NT2/D1 (cell line): ENCODE measurements around the gene TLX2.

Source experiments
- DNase-seq: peaks from one replicate; pipeline ENCODE4 v3.0.0-alpha.2; 2011; ENCODE audit warnings: low read depth, low spot score
- H3K27me3 ChIP-seq: 2 replicates; pipeline ENCODE4 v1.6.0; 2011; ENCODE audit warnings: mild to moderate bottlenecking; ENCODE audit not compliant: insufficient read length, insufficient read depth
- H3K36me3 ChIP-seq: 2 replicates; pipeline ENCODE4 v1.6.1; 2011; ENCODE audit warnings: mild to moderate bottlenecking, low read length, mixed read lengths; ENCODE audit not compliant: insufficient read depth, insufficient read length
- H3K4me1 ChIP-seq: 2 replicates; pipeline ENCODE4 v1.5.1; 2011; ENCODE audit not compliant: insufficient read depth, insufficient read length
- H3K4me3 ChIP-seq: 2 replicates; pipeline ENCODE4 v1.5.1; 2011; ENCODE audit warnings: low read depth; ENCODE audit not compliant: insufficient read length
- H3K9ac ChIP-seq: 2 replicates; pipeline ENCODE4 v1.6.0; 2011; ENCODE audit warnings: low read depth; ENCODE audit not compliant: insufficient read length
- H3K9me3 ChIP-seq: 2 replicates; pipeline ENCODE4 v1.5.1; 2011; ENCODE audit warnings: mild to moderate bottlenecking, low read length; ENCODE audit not compliant: insufficient read depth
- SUZ12 ChIP-seq: IDR thresholded peaks from 2 replicates; pipeline ENCODE4 v1.6.1; 2011; ENCODE audit not compliant: insufficient read length, insufficient read depth; ENCODE audit errors: extremely low read depth
- YY1 ChIP-seq: IDR thresholded peaks from 2 replicates; pipeline ENCODE4 v1.6.1; 2011; ENCODE audit not compliant: insufficient read length, insufficient read depth
- ZNF274 ChIP-seq: IDR thresholded peaks from 2 replicates; pipeline ENCODE4 v1.6.1; 2011; ENCODE audit warnings: mild to moderate bottlenecking, low read depth, low read length

Gene TLX2

GRCh38 chr2:74491648-74492544, 22.4 kb upstream of the TLX2 start:
- no peaks in the 10 kb centered on the region for H3K9me3 ChIP-seq
- H3K9ac ChIP-seq, result no peak overlapping the region
- H3K36me3 ChIP-seq, result peaks cover 49% of the 10 kb centered on the region
- no peak overlapping the region for H3K4me3 ChIP-seq
- no peaks in the 10 kb centered on the region for H3K4me1 ChIP-seq
- no peak for TF ChIP-seq SUZ12
- no peak for TF ChIP-seq YY1
- no peak for TF ChIP-seq ZNF274
- H3K27me3 ChIP-seq, result peaks cover 17% of the 10 kb centered on the region
- DNase-seq, result no peak

GRCh38 chr2:74493546-74493945, 20.7 kb upstream of the TLX2 start:
- peaks cover 5% of the 10 kb centered on the region for H3K4me1 ChIP-seq
- TF ChIP-seq ZNF274 (no peak), YY1 (no peak), SUZ12 (no peak)
- H3K27me3 ChIP-seq, result peaks cover 34% of the 10 kb centered on the region
- no peaks in the 10 kb centered on the region for H3K9me3 ChIP-seq
- H3K9ac ChIP-seq, result no peak overlapping the region
- DNase-seq, result no peak
- no peak overlapping the region for H3K4me3 ChIP-seq
- H3K36me3 ChIP-seq, result peaks cover 49% of the 10 kb centered on the region

GRCh38 chr2:74495440-74495839, 18.8 kb upstream of the TLX2 start:
- no peak for DNase-seq
- Histone ChIP-seq H3K9ac (no peak overlapping the region), H3K9me3 (no peaks in the 10 kb centered on the region), H3K36me3 (peaks cover 41% of the 10 kb centered on the region), H3K4me3 (no peak overlapping the region), H3K4me1 (peaks cover 10% of the 10 kb centered on the region), H3K27me3 (peaks cover 53% of the 10 kb centered on the region)
- TF ChIP-seq ZNF274, result no peak
- no peak for TF ChIP-seq SUZ12
- no peak for TF ChIP-seq YY1

- Histone ChIP-seq H3K9me3 (no peaks in the 10 kb centered on the region), H3K36me3 (peaks cover 23% of the 10 kb centered on the region), H3K9ac (peak overlapping the region; percentile 74), H3K4me3 (no peak overlapping the region), H3K27me3 (peaks cover 70% of the 10 kb centered on the region), H3K4me1 (peaks cover 23% of the 10 kb centered on the region)
- DNase-seq, result no peak
- TF ChIP-seq ZNF274 (no peak), YY1 (no peak), SUZ12 (no peak)
Observed at GRCh38 chr2:74496997-74497776, 17.1 kb upstream of the TLX2 start.

GRCh38 chr2:74497777-74498499, 16.3 kb upstream of the TLX2 start:
- peak overlapping the region; percentile 39 for H3K4me3 ChIP-seq

GRCh38 chr2:74498500-74499266, 15.6 kb upstream of the TLX2 start:
- no peak for TF ChIP-seq ZNF274
- peak; percentile 18 for TF ChIP-seq SUZ12
- peaks cover 85% of the 10 kb centered on the region for H3K27me3 ChIP-seq
- peaks cover 9% of the 10 kb centered on the region for H3K36me3 ChIP-seq
- peak overlapping the region; percentile 39 for H3K4me3 ChIP-seq
- H3K4me1 ChIP-seq, result peaks cover 23% of the 10 kb centered on the region
- no peaks in the 10 kb centered on the region for H3K9me3 ChIP-seq
- peak overlapping the region; percentile 33 for H3K9ac ChIP-seq
- no peak for DNase-seq

More at GRCh38 chr2:74497777-74498499, 16.3 kb upstream of the TLX2 start:
- H3K9ac ChIP-seq, result peak overlapping the region; percentile 74
- TF ChIP-seq SUZ12 (no peak), ZNF274 (no peak), YY1 (no peak)
- H3K4me1 ChIP-seq, result peaks cover 23% of the 10 kb centered on the region
- no peak for DNase-seq
- peaks cover 16% of the 10 kb centered on the region for H3K36me3 ChIP-seq
- H3K9me3 ChIP-seq, result no peaks in the 10 kb centered on the region
- H3K27me3 ChIP-seq, result peaks cover 78% of the 10 kb centered on the region
